HS-5 (cell line): Measurements from ENCODE around the gene PLCB4.

Source experiments
- DNase-seq: peaks from one replicate; pipeline ENCODE4 v3.0.0-alpha.2; 2012; ENCODE audit warnings: low read depth

Gene PLCB4

DNA sequence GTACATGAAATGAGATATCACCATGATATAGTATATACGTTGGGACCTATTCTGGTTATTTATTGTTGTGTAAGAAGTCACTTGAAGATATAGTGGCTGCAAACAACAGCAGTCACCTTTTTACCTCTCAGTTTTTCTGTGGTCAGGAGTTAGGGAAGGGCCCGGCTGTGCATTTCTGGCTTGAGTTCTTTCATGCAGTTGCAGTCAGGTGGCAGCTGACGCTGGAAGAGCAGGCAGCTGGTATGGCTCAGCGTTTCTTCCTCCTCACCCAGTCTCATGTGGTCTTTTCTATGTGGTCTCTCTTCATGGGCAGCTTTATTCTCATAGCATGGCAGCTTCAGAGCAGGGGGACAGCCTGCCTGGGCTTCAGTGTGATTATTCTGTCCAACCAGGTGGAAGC, 154.4 kb downstream of the PLCB4 start:
- DNase-seq, result no peak

- no peak for DNase-seq
Observed at GRCh38 chr20:9225879-9226278, 157.0 kb downstream of the PLCB4 start.

- no peak for DNase-seq
Observed at GRCh38 chr20:9227896-9228615, 159.2 kb downstream of the PLCB4 start.

GRCh38 chr20:9228774-9229450, 160.0 kb downstream of the PLCB4 start:
- DNase-seq, result no peak

- no peak for DNase-seq
Observed at GRCh38 chr20:9230406-9230805, 161.5 kb downstream of the PLCB4 start.

DNA sequence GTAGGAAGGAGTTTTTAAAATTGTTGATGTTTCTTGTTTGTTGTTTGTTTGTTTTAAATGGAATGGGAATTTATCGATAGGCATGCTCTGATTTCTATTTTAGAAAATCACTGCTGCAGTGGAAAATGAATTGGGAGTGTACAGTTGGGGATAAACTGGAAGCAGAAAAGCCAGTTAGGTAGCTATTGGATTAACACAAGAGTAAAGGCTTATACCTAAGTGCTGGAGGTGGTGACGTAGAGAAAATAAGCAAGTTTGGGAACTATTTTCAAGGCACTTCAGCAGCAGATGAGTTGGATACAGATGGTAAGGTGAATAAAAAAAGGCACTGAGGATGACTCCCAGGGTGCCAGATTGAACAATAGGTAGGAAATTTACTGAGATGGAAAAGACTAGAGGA, 164.9 kb downstream of the PLCB4 start:
- DNase-seq, result no peak

DNA sequence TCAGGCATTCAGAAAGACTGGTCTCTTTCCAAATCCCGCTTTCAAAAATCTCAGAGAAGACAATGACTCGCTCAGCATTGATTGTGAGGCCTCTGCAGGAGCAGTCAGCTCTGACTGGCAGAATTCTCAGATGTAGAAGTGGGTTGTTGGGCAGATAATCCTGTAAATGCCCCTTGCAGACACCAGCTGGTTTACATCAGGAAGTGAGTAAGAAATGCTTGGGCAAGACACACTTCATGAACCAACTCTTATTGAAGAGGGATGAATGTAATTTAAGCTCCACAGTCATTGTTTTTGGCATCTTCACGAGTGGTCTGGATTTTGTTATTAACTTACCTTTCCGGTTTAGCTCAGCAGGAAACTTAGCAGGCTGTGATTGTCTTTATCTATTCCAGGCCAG, 166.6 kb downstream of the PLCB4 start:
- peak; percentile 82 for DNase-seq

DNA sequence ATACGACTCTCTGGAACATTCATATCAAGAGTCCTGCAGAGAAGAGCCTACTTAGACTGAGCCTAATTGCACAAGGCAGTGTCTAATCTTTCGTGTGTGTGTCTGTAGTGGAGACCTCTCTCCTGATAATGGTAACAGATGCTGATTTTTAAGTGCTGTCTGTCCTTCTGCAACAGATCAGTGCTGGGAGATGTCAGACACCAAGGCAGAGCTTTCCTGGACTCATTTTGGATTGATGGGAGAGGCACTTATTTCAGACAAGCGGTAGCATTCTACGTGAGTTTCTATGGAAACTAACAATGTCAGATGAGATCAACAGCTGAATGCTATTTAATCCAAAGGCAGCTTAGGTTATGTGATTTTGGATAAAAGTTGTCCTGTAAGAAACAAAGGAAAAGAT, 167.6 kb downstream of the PLCB4 start:
- no peak for DNase-seq

- peak; percentile 80 for DNase-seq
Observed at GRCh38 chr20:9241232-9241692, 172.4 kb downstream of the PLCB4 start.

DNA sequence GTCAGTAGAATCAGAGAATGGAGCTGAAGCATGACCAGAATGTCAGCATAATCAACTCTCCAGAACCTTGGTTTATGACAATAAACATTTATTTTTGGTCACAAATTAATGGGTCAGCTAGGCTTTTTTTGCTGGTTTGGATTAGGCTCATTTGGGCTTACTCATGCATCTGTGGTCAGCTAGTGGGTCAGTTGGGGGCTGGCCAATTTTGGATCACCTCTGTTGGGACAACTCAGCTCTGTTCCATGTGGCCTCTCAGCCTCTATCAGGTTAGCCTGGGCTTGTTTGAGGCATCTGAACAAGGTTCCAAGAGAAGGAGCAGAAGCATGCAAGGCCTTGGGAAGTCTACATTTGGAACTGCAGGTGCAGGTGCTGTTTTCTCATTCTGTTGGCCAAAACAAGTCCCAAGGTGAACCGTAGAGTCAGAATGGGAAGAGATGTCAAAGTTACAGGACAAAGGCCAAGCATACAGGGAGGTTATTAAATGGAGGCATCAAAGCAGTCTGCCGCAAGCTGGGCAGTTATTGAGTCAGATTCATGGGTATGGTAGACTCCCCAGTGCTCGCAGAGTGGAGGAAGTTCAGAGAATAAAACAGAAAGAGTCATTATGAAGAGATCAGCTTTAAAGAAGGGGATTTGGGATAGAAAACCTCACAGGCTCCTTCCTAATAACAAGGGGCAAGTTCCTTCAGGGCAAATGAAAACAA, 173.0 kb downstream of the PLCB4 start:
- no peak for DNase-seq

- DNase-seq, result no peak
Observed at GRCh38 chr20:9243986-9244385, 175.1 kb downstream of the PLCB4 start.

- no peak for DNase-seq
Observed at GRCh38 chr20:9244811-9245210, 175.9 kb downstream of the PLCB4 start.

- DNase-seq, result no peak
Observed at GRCh38 chr20:9246731-9247130, 177.8 kb downstream of the PLCB4 start.

- no peak for DNase-seq
Observed at GRCh38 chr20:9250511-9250910, 181.6 kb downstream of the PLCB4 start.

DNA sequence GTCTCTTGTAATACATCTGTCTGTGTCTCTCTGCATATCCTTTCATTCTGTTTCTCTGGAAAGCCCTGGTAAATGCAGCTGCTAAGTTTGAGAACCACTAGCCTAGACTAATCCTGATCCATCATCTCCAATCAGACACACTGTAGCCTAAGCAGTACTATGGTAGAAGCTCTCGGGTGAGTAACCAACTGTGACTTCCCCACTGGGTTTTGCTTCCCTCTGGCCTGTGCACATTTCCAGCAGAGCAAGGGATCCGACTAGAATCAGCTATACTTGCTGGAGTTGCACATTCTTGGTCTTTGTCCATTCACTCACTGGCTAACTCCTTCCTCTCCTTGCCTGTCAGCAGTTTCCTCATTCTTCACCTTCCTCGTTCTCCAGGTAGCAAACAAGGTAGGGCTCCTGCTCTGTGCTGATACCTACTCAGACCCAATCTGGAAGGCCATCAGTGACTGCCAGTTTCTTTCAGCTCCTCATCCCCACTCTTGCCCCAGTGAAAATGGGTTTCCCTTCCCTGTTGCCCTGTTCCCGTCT, 184.2 kb downstream of the PLCB4 start:
- no peak for DNase-seq

GRCh38 chr20:9255171-9255570, 186.3 kb downstream of the PLCB4 start:
- no peak for DNase-seq

DNA sequence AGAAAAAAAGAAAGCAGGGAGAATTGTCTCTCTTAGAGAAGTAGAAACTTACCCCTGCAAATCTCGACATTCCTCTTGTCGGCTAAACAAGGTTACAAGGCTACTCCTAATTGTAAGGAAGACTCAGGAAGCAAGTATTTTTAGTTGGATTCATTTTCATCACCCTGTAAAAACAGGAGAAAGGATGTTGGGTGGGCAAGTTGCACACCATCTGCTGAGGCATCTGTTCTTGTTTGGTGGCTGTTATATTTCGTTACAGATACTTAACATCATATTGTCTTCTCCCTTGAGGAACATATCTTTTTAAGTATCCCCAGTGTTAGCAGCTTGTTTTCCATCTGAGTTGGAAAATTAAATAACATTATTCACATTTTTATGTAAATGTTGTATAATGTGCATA, 187.5 kb downstream of the PLCB4 start:
- no peak for DNase-seq

DNA sequence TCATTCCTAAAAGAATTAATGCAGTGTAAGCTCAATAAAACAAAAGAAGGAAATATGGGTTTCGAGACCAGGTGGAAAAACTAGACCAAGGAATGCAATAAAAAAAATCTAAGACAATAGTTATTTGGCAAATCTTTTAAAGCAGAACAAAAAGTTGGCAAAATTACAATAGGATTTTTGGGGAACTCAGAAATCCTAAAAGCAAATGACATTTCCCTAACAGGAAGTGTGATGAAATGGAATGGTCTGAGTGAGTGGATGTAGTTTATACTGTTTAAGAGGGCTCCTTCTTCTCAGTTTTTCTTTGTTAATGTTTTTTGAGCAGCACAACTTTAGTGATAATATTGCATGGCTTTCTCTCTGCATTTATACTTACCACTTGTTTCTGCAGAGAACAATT, 190.0 kb downstream of the PLCB4 start:
- no peak for DNase-seq

DNA sequence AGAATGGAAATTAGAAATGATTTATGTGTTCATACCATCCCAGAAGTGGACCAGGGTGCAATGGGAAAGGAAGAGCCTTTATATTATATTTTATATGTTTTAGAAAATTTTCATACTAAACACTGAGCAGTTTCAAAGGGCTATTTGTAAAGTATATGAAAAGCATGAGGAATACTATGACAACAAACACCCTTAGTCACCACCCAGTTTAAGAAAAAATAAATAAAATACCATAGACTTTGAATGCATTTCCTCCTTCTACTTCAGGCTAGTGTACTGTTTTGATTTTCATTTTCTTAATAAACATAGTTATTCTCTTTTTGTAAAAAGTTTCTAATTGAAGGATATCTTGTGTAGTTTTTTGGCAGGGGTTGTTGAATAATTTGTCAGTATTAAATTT, 191.1 kb downstream of the PLCB4 start:
- DNase-seq, result no peak

GRCh38 chr20:9261781-9262180, 192.9 kb downstream of the PLCB4 start:
- no peak for DNase-seq

DNA sequence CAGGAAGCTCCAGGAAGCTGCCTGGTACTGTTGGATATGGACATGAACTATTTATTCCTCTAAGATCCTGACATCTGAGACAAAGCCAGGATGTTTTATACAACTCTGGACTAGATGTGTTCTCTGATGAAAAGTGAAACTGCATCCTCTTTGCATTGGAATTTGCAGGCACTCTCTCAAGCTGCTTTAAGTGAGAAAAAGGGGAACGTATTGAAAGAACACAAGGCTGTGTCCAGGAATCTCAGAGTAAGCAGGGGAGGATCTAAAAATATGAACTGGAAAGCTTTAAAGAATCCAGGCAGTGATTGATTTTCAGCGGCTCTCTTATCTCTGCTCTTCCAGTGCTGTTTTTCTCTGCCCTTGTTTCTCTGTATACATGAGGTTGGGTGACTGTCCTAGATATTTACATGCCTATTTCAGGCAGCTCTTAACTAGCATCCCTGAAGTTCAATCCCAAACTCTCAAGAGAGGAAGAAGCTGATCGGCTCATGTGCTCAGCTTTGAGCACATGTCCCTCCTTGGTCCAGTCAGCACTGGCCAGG, 193.8 kb downstream of the PLCB4 start:
- DNase-seq, result no peak

DNA sequence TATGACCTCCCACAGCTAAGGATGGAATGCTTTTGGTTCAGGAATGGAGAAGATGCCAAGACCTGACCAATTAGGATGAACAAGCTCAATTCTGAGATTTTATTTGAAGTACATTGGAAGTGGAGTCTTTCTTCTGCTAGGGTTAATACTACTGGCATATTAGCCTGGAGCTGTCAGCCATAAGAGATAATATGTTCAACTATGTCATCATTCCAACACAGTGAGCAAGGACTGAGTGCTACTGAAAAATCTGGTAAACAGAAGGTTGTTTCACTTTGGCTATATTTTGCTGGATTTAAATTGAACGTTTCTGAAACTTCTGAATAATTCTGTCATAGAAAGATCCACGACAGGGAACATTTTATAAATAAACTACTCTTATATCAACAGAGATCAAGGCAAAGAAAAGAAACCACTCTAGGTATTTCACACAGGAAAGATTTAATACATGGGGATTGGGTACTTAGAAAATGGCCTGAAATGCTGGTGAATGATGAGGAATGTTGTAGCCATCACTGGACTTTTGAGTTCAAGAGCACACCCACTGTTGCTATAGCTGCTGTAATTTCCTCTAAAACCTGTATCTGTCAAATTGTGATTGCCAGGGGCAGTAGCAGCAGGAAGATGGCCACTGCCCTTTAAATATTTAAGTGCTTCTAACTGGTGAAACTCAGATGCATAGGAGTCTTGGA, 200.5 kb downstream of the PLCB4 start:
- no peak for DNase-seq
